Measurements from ENCODE around the gene SNED1.

DNA sequence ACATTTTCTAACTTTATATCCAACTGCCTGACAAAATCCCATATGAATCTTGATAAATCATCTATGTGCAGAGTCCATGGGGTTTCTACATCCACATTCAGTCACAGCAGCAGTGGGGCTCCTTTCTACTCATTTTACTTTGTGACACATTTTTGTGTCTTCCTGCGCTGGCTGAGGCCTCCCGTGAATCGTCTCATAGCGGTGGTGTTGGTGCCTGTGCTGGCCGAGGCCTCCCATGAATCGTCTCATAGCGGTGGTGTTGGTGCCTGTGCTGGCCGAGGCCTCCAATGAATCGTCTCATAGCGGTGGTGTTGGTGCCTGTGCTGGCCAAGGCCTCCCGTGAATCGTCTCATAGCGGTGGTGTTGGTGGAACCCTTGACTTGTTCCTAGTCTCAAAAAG lies 17.0 kb downstream of the SNED1 start:
- TF ChIP-seq, protein P1, sequence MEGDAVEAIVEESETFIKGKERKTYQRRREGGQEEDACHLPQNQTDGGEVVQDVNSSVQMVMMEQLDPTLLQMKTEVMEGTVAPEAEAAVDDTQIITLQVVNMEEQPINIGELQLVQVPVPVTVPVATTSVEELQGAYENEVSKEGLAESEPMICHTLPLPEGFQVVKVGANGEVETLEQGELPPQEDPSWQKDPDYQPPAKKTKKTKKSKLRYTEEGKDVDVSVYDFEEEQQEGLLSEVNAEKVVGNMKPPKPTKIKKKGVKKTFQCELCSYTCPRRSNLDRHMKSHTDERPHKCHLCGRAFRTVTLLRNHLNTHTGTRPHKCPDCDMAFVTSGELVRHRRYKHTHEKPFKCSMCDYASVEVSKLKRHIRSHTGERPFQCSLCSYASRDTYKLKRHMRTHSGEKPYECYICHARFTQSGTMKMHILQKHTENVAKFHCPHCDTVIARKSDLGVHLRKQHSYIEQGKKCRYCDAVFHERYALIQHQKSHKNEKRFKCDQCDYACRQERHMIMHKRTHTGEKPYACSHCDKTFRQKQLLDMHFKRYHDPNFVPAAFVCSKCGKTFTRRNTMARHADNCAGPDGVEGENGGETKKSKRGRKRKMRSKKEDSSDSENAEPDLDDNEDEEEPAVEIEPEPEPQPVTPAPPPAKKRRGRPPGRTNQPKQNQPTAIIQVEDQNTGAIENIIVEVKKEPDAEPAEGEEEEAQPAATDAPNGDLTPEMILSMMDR (IDR thresholded peaks at IDR 0.05), result no peak
- TF ChIP-seq EZH2 (IDR thresholded peaks at IDR 0.05) (no peak), EZH2phosphoT487 (IDR thresholded peaks at IDR 0.05) (no peak)
